Endothelial cell of umbilical vein (primary cell): ENCODE results near the gene PALB2. TPM values are rescaled to one million over a fixed set of nuclear protein-coding genes. Genes with fewer than 3 reads are reported as not detected.

ENCODE experiments used
- BruUV-seq: library from RNA; stranded (reverse); fragments of 400-500 nt; replicated peaks from 2 replicates; lab custom pipeline; 2021; lab: Mats Ljungman, UMichigan
- CTCF ChIA-PET: fragments of 300-600, 350-600 bp; sonication (Branson Sonifier 250); formaldehyde crosslinking; loops from one replicate; lab custom pipeline; 2021; ENCODE audit warnings: antibody characterized with exemption, inconsistent platforms; lab: Charles Lee
- POLR2A ChIA-PET: fragments of 300-600, 350-600 bp; sonication (Branson Sonifier 250); formaldehyde crosslinking; loops from one replicate; lab custom pipeline; 2021; ENCODE audit warnings: antibody characterized with exemption, inconsistent platforms; lab: Charles Lee
- DNase-seq: peaks from one replicate; pipeline ENCODE4 v3.0.0-alpha.2; 2011; ENCODE audit warnings: low read depth, low spot score
- FAIRE-seq: peaks from 2 replicates; lab custom pipeline; 2011; peaks lifted over from hg19 to GRCh38; lab: Jason Lieb, UNC
- H2AFZ ChIP-seq: 2 replicates; pipeline ENCODE4 v1.6.0; 2012; ENCODE audit warnings: low read depth, low read length, control low read depth, inconsistent platforms
- H3K27ac ChIP-seq: 2 replicates; pipeline ENCODE4 v1.5.1; 2011; ENCODE audit warnings: low read depth, mild to moderate bottlenecking, control low read depth, low read length, moderate library complexity; ENCODE audit not compliant: insufficient read depth
- H3K27me3 ChIP-seq, 2 experiments: 2 replicates each; pipeline versions ENCODE4 v1.6.0 to v1.6.1; 2011; ENCODE audit warnings: low read length in 2 of 2, mixed read lengths in 1 of 2; ENCODE audit not compliant: control insufficient read depth in 2 of 2, insufficient read depth in 2 of 2
- H3K36me3 ChIP-seq, 2 experiments: 2 replicates in 1 of 2; 3 replicates in 1 of 2; pipeline ENCODE4 v1.5.1; 2011; ENCODE audit warnings: low read length in 2 of 2, mild to moderate bottlenecking in 1 of 2, moderate library complexity in 1 of 2; ENCODE audit not compliant: control insufficient read depth in 2 of 2, insufficient read depth in 2 of 2; ENCODE audit errors: extremely low read depth in 1 of 2
- H3K4me1 ChIP-seq: 3 replicates; pipeline ENCODE4 v1.5.1; 2011; ENCODE audit warnings: mild to moderate bottlenecking, low read length; ENCODE audit not compliant: control insufficient read depth, insufficient read depth; ENCODE audit errors: extremely low read depth
- H3K4me2 ChIP-seq: 2 replicates; pipeline ENCODE4 v1.6.1; 2011; ENCODE audit warnings: low read length, control low read depth, mixed read lengths; ENCODE audit not compliant: insufficient read depth
- H3K4me3 ChIP-seq, 3 experiments: fragments of 200-600 bp in 1 of 3; sonication (generic), shearing (Covaris generic) in 1 of 3; replicated peaks in 1 of 3; 2 replicates each; pipeline ENCODE4 v1.5.1; 2011 to 2016; ENCODE audit warnings: control low read depth in 3 of 3, low read length in 3 of 3, mild to moderate bottlenecking in 2 of 3, inconsistent platforms in 1 of 3, low read depth in 1 of 3, moderate library complexity in 1 of 3; ENCODE audit not compliant: insufficient read depth in 1 of 3
- H3K79me2 ChIP-seq: 2 replicates; pipeline ENCODE4 v1.6.0; 2012; ENCODE audit warnings: low read length, inconsistent platforms; ENCODE audit not compliant: control insufficient read depth, insufficient read depth
- H3K9ac ChIP-seq: replicated peaks from 2 replicates; pipeline ENCODE3; 2011; ENCODE audit warnings: low read length, control low read depth; ENCODE audit not compliant: insufficient read depth; ENCODE audit errors: extremely low read depth
- H3K9me1 ChIP-seq: replicated peaks from 3 replicates; pipeline ENCODE4 v1.6.0; 2011; ENCODE audit warnings: mild to moderate bottlenecking, low read length; ENCODE audit not compliant: control insufficient read depth, insufficient read depth; ENCODE audit errors: extremely low read depth
- H3K9me3 ChIP-seq: replicated peaks from 2 replicates; pipeline ENCODE4 v1.5.1; 2012; ENCODE audit warnings: low read length, inconsistent platforms; ENCODE audit not compliant: control insufficient read depth, insufficient read depth
- H4K20me1 ChIP-seq: replicated peaks from 2 replicates; pipeline ENCODE3; 2011; ENCODE audit warnings: mild to moderate bottlenecking, low read length; ENCODE audit not compliant: control insufficient read depth, insufficient read depth; ENCODE audit errors: extremely low read depth
- EZH2 ChIP-seq: IDR thresholded peaks from 2 replicates; pipeline ENCODE4 v1.6.1; 2012; ENCODE audit warnings: borderline replicate concordance, low read depth, mild to moderate bottlenecking, moderate library complexity, low read length, inconsistent platforms; ENCODE audit not compliant: severe bottlenecking
- FOS ChIP-seq: IDR thresholded peaks from 2 replicates; pipeline ENCODE4 v1.6.1; 2011; ENCODE audit warnings: mild to moderate bottlenecking, low read length, moderate library complexity, borderline replicate concordance; ENCODE audit not compliant: insufficient read depth
- GATA2 ChIP-seq: IDR thresholded peaks from 2 replicates; pipeline ENCODE4 v1.7.0; 2011; ENCODE audit warnings: low read depth, mild to moderate bottlenecking, moderate library complexity, mixed read lengths, low read length; ENCODE audit not compliant: insufficient read length, insufficient read depth
- JUN ChIP-seq: IDR thresholded peaks from 2 replicates; pipeline ENCODE4 v1.6.1; 2011; ENCODE audit warnings: borderline replicate concordance, low read depth; ENCODE audit not compliant: insufficient read length, insufficient read depth
- MYC ChIP-seq: IDR thresholded peaks from one replicate; pipeline ENCODE4 v1.6.1; 2011; ENCODE audit warnings: mild to moderate bottlenecking, low read depth, low read length
- POLR2A ChIP-seq: IDR thresholded peaks from 2 replicates; pipeline ENCODE4 v1.6.1; 2012; ENCODE audit warnings: low read depth, mild to moderate bottlenecking, control low read depth, low read length
- POLR2AphosphoS5 ChIP-seq: IDR thresholded peaks from 2 replicates; pipeline ENCODE4 v1.6.1; 2012; ENCODE audit warnings: low read depth, mild to moderate bottlenecking, control low read depth, low read length, moderate library complexity; ENCODE audit not compliant: insufficient read depth
- dilution Hi-C: fragments of 300-500 bp; cut with MboI; formaldehyde crosslinking; loops from one replicate; pipeline ENCODE4 v1.15.0; 2019; ENCODE audit warnings: low sequenced_read_pairs; ENCODE audit not compliant: extremely low pct_ligation_motif_present
- intact Hi-C: fragments of 100-400 bp; cut with micrococcal nuclease; formaldehyde crosslinking; loops from one replicate; pipeline ENCODE4 v1.10.0; 2022
- polyA plus RNA-seq, 4 experiments: library from polyadenylated mRNA; depleted of rRNA in 3 of 4; stranded (reverse) in 3 of 4; unstranded in 1 of 4; fragments of >200 nt; gene quantifications; 2 replicates each; pipeline versions ENCODE4 v1.2.1 to v1.2.3, GENCODE V29; 2011 to 2012; ENCODE audit warnings: missing spikeins in 1 of 4
- total RNA-seq: library from RNA; stranded (reverse); gene quantifications from 2 replicates; pipeline ENCODE4 v1.2.3, GENCODE V29; 2021
- TF ChIP-seq, protein P1 (sequence below): IDR thresholded peaks from 2 replicates; pipeline ENCODE4 v1.6.1; 2011; ENCODE audit not compliant: insufficient read depth, insufficient read length
- TF ChIP-seq, protein P2 (sequence below), 2 donors: IDR thresholded peaks; 1 replicate in 1 of 2; 2 replicates in 1 of 2; pipeline ENCODE4 v1.5.1; 2011; ENCODE audit warnings: low read length in 2 of 2, mild to moderate bottlenecking in 2 of 2, moderate library complexity in 2 of 2, control low read depth in 1 of 2, inconsistent platforms in 1 of 2, low read depth in 1 of 2; ENCODE audit not compliant: insufficient read depth in 1 of 2; ENCODE audit errors: extremely low read depth in 1 of 2

The PALB2 gene
- total and polyA plus RNA-seq, 2 donors (not counting 3 experiments of a cell fraction or from before 2014, with no cell fraction given) = 5.1 to 15.6 TPM

GRCh38 chr16:23689442-23690187 lies 48.5 kb upstream of the PALB2 start:
- no peaks in the 10 kb centered on the region for H4K20me1 ChIP-seq
- peaks cover 21 to 43% of the 10 kb centered on the region in 2 experiments for H3K36me3 ChIP-seq
- H3K4me3 ChIP-seq = no peak overlapping the region
- dilution Hi-C loops = no loop called here
- H3K4me2 ChIP-seq = no peak overlapping the region
- H2AFZ ChIP-seq = no peak overlapping the region
- CTCF ChIA-PET = interaction anchor here (1.5 kb wide), 1 partner anchor 10 kb away, joined by 3 read pairs; no protein-coding TSS in a partner anchor
- H3K27ac ChIP-seq = no peak overlapping the region
- no peak for TF ChIP-seq EZH2
- TF ChIP-seq POLR2A = no peak
- TF ChIP-seq, protein P1, sequence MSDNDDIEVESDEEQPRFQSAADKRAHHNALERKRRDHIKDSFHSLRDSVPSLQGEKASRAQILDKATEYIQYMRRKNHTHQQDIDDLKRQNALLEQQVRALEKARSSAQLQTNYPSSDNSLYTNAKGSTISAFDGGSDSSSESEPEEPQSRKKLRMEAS = no peak
- TF ChIP-seq, protein P2, sequence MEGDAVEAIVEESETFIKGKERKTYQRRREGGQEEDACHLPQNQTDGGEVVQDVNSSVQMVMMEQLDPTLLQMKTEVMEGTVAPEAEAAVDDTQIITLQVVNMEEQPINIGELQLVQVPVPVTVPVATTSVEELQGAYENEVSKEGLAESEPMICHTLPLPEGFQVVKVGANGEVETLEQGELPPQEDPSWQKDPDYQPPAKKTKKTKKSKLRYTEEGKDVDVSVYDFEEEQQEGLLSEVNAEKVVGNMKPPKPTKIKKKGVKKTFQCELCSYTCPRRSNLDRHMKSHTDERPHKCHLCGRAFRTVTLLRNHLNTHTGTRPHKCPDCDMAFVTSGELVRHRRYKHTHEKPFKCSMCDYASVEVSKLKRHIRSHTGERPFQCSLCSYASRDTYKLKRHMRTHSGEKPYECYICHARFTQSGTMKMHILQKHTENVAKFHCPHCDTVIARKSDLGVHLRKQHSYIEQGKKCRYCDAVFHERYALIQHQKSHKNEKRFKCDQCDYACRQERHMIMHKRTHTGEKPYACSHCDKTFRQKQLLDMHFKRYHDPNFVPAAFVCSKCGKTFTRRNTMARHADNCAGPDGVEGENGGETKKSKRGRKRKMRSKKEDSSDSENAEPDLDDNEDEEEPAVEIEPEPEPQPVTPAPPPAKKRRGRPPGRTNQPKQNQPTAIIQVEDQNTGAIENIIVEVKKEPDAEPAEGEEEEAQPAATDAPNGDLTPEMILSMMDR (IDR thresholded peaks at IDR 0.05; ENCODE audit: extremely low read depth in 1 of 2, insufficient read depth in 1 of 2, low read depth in 1 of 2, low read length in 2 of 2) = no peak
- TF ChIP-seq MYC = no peak
- no peak for TF ChIP-seq FOS
- TF ChIP-seq GATA2 = no peak
- no peak for TF ChIP-seq JUN
- no peak for TF ChIP-seq POLR2AphosphoS5
- POLR2A ChIA-PET = no interaction called here
- FAIRE-seq (no peak), DNase-seq (no peak)
- H3K79me2 ChIP-seq = peaks cover 7% of the 10 kb centered on the region
- H3K9me3 ChIP-seq = no peaks in the 10 kb centered on the region
- H3K9me1 ChIP-seq = no peaks in the 10 kb centered on the region
- no peaks in the 10 kb centered on the region for H3K4me1 ChIP-seq
- intact Hi-C loops = no loop called here
- H3K27me3 ChIP-seq = no peaks in the 10 kb centered on the region
- BruUV-seq = TSS peak; percentile 57
- no peak overlapping the region for H3K9ac ChIP-seq
